ENCODE data around the gene TMEM88. TPM values are rescaled to one million over a fixed set of nuclear protein-coding genes. Genes with fewer than 3 reads are reported as not detected.

The TMEM88 gene
- total and polyA plus RNA-seq, 2 of the 8 experiments (the other 6 are each of a cell fraction or from before 2014, with no cell fraction given): 0.69 to 8.8 TPM

DNA sequence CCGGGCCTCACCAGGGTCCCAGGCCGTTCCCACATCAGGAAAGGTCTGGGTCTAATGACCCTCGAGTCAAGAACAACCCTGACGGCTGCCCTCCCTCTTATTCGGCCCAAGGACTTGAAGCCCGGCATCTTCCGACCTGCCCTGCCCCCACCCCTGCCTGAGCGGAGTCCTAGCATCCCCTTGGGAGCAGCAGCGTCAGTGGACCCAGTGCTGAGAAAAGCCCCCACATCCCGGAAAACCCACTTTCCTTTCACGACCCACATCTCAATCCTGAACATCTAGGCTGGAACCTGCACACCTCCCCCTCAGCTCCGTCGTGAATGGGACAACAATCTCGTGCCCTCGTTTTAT, 769 bp downstream of the TMEM88 start:
- Histone ChIP-seq H2BK5ac (ENCODE audit: low read depth, low read length) (no peak overlapping the region), H3K4me2 (ENCODE audit: insufficient read depth in 1 of 2, low read depth in 2 of 2, low read length in 2 of 2) (peak overlapping the region; percentile 74 to 97), H3K79me1 (ENCODE audit: low read depth, low read length) (no peaks in the 10 kb centered on the region), H4K91ac (replicated peaks; ENCODE audit: insufficient read length, low read length) (no peak overlapping the region), H3K23ac (ENCODE audit: insufficient read length) (no peak overlapping the region), H3K79me2 (ENCODE audit: control insufficient read depth in 1 of 2, insufficient read depth in 2 of 2, low read length in 2 of 2) (peaks cover 0 to 5% of the 10 kb centered on the region in 2 experiments; a peak in 1 of 4 replicates), H2BK15ac (ENCODE audit: low read length) (no peak overlapping the region), H3K4ac (replicated peaks; ENCODE audit: insufficient read length, low read depth, low read length) (no peak overlapping the region), H3K23me2 (ENCODE audit: low read depth, low read length) (peaks cover 26% of the 10 kb centered on the region), H4K20me1 (replicated peaks in 1 of 2; ENCODE audit: control insufficient read depth in 1 of 2, insufficient read depth in 2 of 2, low read length in 2 of 2) (peaks cover 0 to 19% of the 10 kb centered on the region in 2 experiments), H3K56ac (replicated peaks; ENCODE audit: insufficient read length, low read depth, low read length) (no peak overlapping the region), H2AFZ (ENCODE audit: low read length) (no peak overlapping the region), H3K18ac (ENCODE audit: extremely low read depth, low read length) (peak overlapping the region; percentile 60; the same call in 1 of the 2 replicates), H3K9me3 (ENCODE audit: insufficient read depth in 2 of 2, low read depth in 1 of 2, low read length in 1 of 2) (no peaks in the 10 kb centered on the region), H2BK20ac (ENCODE audit: low read length) (no peak overlapping the region), H3K9ac (replicated peaks in 1 of 4; ENCODE audit: extremely low read depth in 1 of 4, low read depth in 3 of 4, low read length in 3 of 4) (no peak overlapping the region), H3K36me3 (ENCODE audit: control insufficient read depth in 2 of 4, insufficient read depth in 4 of 4, low read length in 3 of 4) (peaks cover 0 to 4% (median 0%) of the 10 kb centered on the region in 4 experiments; a peak in 1 of 8 replicates), H4K8ac (ENCODE audit: extremely low read depth, insufficient read depth, low read length) (peak overlapping the region; percentile 17; the same call in 1 of the 2 replicates), H4K5ac (ENCODE audit: insufficient read length, low read depth, low read length) (no peak overlapping the region), H2BK120ac (replicated peaks; ENCODE audit: low read depth, low read length) (no peak overlapping the region), H3K27ac (ENCODE audit: low read depth, low read length) (no peak overlapping the region), H3K14ac (ENCODE audit: insufficient read length) (no peak overlapping the region), H3K4me3 (ENCODE audit: extremely low read depth in 1 of 4, insufficient read depth in 2 of 4, low read depth in 3 of 4, low read length in 4 of 4) (peak overlapping the region; percentile 35 to 84 (median 54); a peak in 7 of 8 replicates), H2BK12ac (ENCODE audit: low read depth, low read length) (peak overlapping the region; percentile 92; the same call in 1 of the 2 replicates), H3K4me1 (replicated peaks in 1 of 4; ENCODE audit: control insufficient read depth in 3 of 4, insufficient read depth in 4 of 4, low read length in 3 of 4) (peaks cover 0 to 39% (median 33%) of the 10 kb centered on the region in 4 experiments; a peak in 6 of 7 replicates), H3K27me3 (replicated peaks in 1 of 4; ENCODE audit: control insufficient read depth in 3 of 4, extremely low read depth in 1 of 4, insufficient read depth in 3 of 4, low read length in 3 of 4) (peaks cover 32 to 53% (median 49%) of the 10 kb centered on the region in 4 experiments), H2AK5ac (ENCODE audit: low read depth, low read length) (0 out of 2 replicates have a peak overlapping the region, but pooled peaks have one; percentile 69)
- no peak for FAIRE-seq
- ChIA-PET POLR2A (ENCODE audit: partially characterized antibody) (interaction anchor here (1.1 to 3.1 kb wide), 5 partner anchors 11 to 133 kb away, joined by 4 to 34 read pairs (median 20); partner anchors contain the start of gene KDM6B), CTCF (ENCODE audit: partially characterized antibody) (interaction anchor here (0.5 to 2.7 kb wide), 4 partner anchors 11 to 215 kb away, joined by 3 to 7 read pairs (median 4); no protein-coding TSS in a partner anchor)
- WGBS, 2 experiments (ENCODE audit: extremely low coverage in 1 of 2, insufficient coverage in 1 of 2, insufficient read length in 1 of 2, insufficient replicate concordance in 2 of 2, low coverage in 1 of 2, low lambda C conversion rate in 2 of 2, missing lambda C conversion rate in 1 of 2): 9% methylated on average over 13 of the region's 15 CpGs; no CpG with 5 or more reads in 1 of the 2 experiments
- DNase-seq (ENCODE audit: low read depth in 1 of 2, low spot score in 2 of 2): no peak
- no peak for TF ChIP-seq SIX5 (IDR thresholded peaks at IDR 0.05; ENCODE audit: low read depth, low read length)
- TF ChIP-seq JUN (IDR thresholded peaks at IDR 0.05; ENCODE audit: low read depth, low read length): no peak
- peak; percentile 78; the same call in 1 of the 2 replicates for TF ChIP-seq SUZ12 (IDR thresholded peaks at IDR 0.05; ENCODE audit: low read length)
- no peak for TF ChIP-seq BCL11A (IDR thresholded peaks at IDR 0.05; ENCODE audit: low read depth in 2 of 2, low read length in 2 of 2)
- TF ChIP-seq MAFK (IDR thresholded peaks at IDR 0.05; ENCODE audit: low read depth, low read length): no peak
- TF ChIP-seq SIRT6 (IDR thresholded peaks at IDR 0.05; ENCODE audit: low read length): no peak
- no peak for TF ChIP-seq EP300 (IDR thresholded peaks at IDR 0.05; ENCODE audit: borderline replicate concordance in 1 of 2, low read depth in 2 of 2, low read length in 2 of 2)
- TF ChIP-seq EZH2 (IDR thresholded peaks at IDR 0.05; ENCODE audit: low read depth, low read length, severe bottlenecking): peak; percentile 73
- no peak for TF ChIP-seq BRCA1 (IDR thresholded peaks at IDR 0.05; ENCODE audit: low read depth, low read length)
- TF ChIP-seq KDM1A (IDR thresholded peaks at IDR 0.05; ENCODE audit: borderline replicate concordance, low read length): no peak
- TF ChIP-seq RNF2 (IDR thresholded peaks at IDR 0.05; ENCODE audit: borderline replicate concordance, low read depth, low read length, missing control alignments, poor library complexity, severe bottlenecking): peak; percentile 56
- TF ChIP-seq, protein P1, sequence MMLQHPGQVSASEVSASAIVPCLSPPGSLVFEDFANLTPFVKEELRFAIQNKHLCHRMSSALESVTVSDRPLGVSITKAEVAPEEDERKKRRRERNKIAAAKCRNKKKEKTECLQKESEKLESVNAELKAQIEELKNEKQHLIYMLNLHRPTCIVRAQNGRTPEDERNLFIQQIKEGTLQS (IDR thresholded peaks at IDR 0.05; ENCODE audit: insufficient read depth, low read depth, low read length): no peak
